ENCODE data around the gene URI1.
"Not testable (repeated sequence)": the region's sequence is repeated elsewhere in the genome, so short reads cannot be mapped to it uniquely, and the experiment has no call there.

The URI1 gene

GRCh38 chr19:29908963-29909944 is 32.8 kb upstream of the URI1 start:
- DNase-seq: no peak

GRCh38 chr19:29914933-29915332 is 27.1 kb upstream of the URI1 start:
- no peak for DNase-seq
- H3K4me3 ChIP-seq (ENCODE audit: low read depth, low read length): no peak overlapping the region

More at GRCh38 chr19:29908963-29909944, 32.8 kb upstream of the URI1 start:
- no peak overlapping the region for H3K27ac ChIP-seq
- H3K9me3 ChIP-seq (ENCODE audit: severe bottlenecking): no peaks in the 10 kb centered on the region
- no peaks in the 10 kb centered on the region for H3K36me3 ChIP-seq
- no peak for TF ChIP-seq CTCF (IDR thresholded peaks at IDR 0.05; ENCODE audit: low read depth, low read length)
- no peaks in the 10 kb centered on the region for H3K27me3 ChIP-seq (ENCODE audit: insufficient read depth, low read depth, severe bottlenecking)
- no peak overlapping the region for H3K4me3 ChIP-seq (ENCODE audit: low read depth, low read length)

DNA sequence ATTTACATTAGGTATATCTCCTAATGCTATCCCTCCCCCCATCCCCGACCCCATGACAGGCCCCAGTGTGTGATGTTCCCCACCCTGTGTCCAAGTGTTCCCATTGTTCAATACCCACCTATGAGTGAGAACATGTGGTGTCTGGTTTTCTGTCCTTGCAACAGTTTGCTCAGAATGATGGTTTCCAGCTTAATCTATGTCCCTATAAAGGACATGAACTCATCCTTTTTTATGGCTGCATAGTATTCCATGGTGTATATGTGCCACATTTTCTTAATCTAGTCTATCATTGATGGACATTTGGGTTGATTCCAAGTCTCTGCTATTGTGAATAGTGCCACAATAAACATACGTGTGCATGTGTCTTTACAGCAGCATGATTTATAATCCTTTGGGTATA is 26.2 kb upstream of the URI1 start:
- not testable (repeated sequence) for H3K27me3 ChIP-seq (ENCODE audit: insufficient read depth, low read depth, severe bottlenecking); H3K4me3 ChIP-seq (ENCODE audit: low read depth, low read length); DNase-seq; H3K27ac ChIP-seq; H3K36me3 ChIP-seq; H3K9me3 ChIP-seq (ENCODE audit: severe bottlenecking)

More at GRCh38 chr19:29914933-29915332, 27.1 kb upstream of the URI1 start:
- H3K27me3 ChIP-seq (ENCODE audit: insufficient read depth, low read depth, severe bottlenecking): no peaks in the 10 kb centered on the region
- no peaks in the 10 kb centered on the region for H3K9me3 ChIP-seq (ENCODE audit: severe bottlenecking)
- H3K27ac ChIP-seq: no peak overlapping the region
- no peak for TF ChIP-seq CTCF (IDR thresholded peaks at IDR 0.05; ENCODE audit: low read depth, low read length)
- no peaks in the 10 kb centered on the region for H3K36me3 ChIP-seq

GRCh38 chr19:29917911-29918310 is 24.1 kb upstream of the URI1 start:
- Histone ChIP-seq H3K4me3 (ENCODE audit: low read depth, low read length) (no peak overlapping the region), H3K27ac (no peak overlapping the region), H3K27me3 (ENCODE audit: insufficient read depth, low read depth, severe bottlenecking) (no peaks in the 10 kb centered on the region), H3K9me3 (ENCODE audit: severe bottlenecking) (no peaks in the 10 kb centered on the region), H3K36me3 (no peaks in the 10 kb centered on the region)
- no peak for DNase-seq
- no peak for TF ChIP-seq CTCF (IDR thresholded peaks at IDR 0.05; ENCODE audit: low read depth, low read length)

DNA sequence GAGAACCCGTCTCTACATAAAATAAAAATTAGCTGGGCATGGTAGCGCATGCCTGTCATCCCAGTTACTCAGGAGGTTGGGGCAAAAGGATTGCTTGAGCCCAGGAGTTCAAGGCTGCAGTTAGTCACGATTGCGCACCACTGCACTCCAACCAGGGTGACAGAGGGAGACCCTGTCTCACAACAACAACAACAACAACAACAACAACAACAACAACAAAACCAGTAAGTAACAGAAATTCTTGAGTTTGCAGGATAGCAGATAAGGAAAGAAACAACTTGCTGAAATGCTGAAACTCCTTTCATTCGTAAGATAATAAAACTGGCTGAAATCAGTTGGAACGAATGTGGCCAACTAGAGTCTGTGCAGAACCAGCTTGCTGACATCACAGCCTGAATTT is 23.1 kb upstream of the URI1 start:
- H3K27me3 ChIP-seq (ENCODE audit: insufficient read depth, low read depth, severe bottlenecking): no peaks in the 10 kb centered on the region
- no peaks in the 10 kb centered on the region for H3K9me3 ChIP-seq (ENCODE audit: severe bottlenecking)
- H3K27ac ChIP-seq: no peak overlapping the region
- no peaks in the 10 kb centered on the region for H3K36me3 ChIP-seq
- no peak for DNase-seq
- TF ChIP-seq CTCF (IDR thresholded peaks at IDR 0.05; ENCODE audit: low read depth, low read length): no peak
- H3K4me3 ChIP-seq (ENCODE audit: low read depth, low read length): no peak overlapping the region

DNA sequence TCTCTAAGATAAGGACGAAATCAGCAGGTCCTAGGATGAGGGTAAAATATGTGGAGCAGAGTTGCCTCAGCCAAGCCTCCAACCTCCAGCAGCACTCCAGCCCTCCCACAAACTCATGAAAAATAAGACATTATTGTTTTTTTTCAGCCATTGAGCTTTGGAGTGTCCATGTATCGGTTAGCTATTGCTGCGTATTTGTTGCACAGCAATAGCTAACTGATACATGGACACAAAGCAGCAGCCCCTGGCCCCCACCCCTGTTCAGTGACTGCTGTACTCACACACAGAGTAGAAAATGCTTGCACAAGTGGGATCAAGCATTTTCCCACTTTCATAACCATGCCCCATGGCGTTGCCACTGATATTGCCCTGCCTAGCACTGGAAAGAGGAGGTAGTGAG is 19.1 kb upstream of the URI1 start:
- no peaks in the 10 kb centered on the region for H3K9me3 ChIP-seq (ENCODE audit: severe bottlenecking)
- H3K36me3 ChIP-seq: no peaks in the 10 kb centered on the region
- DNase-seq: no peak
- no peak for TF ChIP-seq CTCF (IDR thresholded peaks at IDR 0.05; ENCODE audit: low read depth, low read length)
- no peaks in the 10 kb centered on the region for H3K27me3 ChIP-seq (ENCODE audit: insufficient read depth, low read depth, severe bottlenecking)
- no peak overlapping the region for H3K27ac ChIP-seq
- H3K4me3 ChIP-seq (ENCODE audit: low read depth, low read length): no peak overlapping the region

Data from WERI-Rb-1 (cell line).